HG03045 (cell line): Measurements from ENCODE around the gene RNF151.
A peak's percentile ranks its signal among the peaks of the same experiment; 100 is the strongest.
"Not testable (repeated sequence)": the region's sequence is repeated elsewhere in the genome, so short reads cannot be mapped to it uniquely, and the experiment has no call there.

ENCODE experiments used
- ATAC-seq: cut with Tn5 transposase; IDR thresholded peaks from one replicate; pipeline ENCODE4 v1.9.1; 2021; ENCODE audit warnings: mild to moderate bottlenecking, moderate library complexity; ENCODE audit not compliant: unreplicated experiment

RNF151 gene

DNA sequence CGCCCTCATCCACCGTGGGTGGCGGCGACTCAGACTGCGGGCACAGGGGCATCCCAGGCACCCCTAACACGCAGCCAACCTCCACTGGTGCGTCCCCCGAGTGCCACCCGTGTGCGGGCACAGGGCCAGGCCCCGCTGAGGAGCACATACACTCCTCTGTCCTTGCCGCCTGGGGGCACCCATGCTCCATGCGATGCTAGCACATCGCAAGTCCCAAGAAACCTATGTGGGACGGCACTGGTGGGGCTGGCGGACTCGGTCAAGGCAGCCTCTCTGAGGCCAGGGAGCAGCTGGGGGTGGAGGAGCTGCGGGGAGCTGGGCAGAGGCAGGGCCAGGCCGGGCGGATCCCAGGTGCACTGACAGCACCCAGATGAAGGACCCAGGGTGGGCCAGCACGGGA is 39.0 kb downstream of the RNF151 start:
- ATAC-seq = no peak

DNA sequence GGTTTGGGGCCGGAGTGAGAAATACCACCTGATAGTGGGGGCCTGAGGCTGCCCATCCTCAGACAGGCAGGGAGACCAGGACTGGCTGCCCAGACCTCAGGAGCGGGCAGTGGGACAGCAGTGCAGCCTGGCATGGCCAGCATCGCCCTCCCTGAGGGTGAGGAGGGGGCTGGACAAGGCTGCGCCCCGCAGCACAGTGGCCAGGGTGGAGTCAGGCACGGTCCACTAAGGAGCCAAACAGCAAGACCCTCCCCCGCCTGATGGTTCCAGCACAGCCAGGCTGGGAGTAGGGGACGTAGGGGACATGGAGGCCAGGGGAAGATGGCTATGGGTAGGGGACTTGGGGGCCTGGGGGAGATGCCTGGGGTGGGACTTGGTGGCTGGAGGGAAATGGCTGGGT is 39.7 kb downstream of the RNF151 start:
- no peak for ATAC-seq

DNA sequence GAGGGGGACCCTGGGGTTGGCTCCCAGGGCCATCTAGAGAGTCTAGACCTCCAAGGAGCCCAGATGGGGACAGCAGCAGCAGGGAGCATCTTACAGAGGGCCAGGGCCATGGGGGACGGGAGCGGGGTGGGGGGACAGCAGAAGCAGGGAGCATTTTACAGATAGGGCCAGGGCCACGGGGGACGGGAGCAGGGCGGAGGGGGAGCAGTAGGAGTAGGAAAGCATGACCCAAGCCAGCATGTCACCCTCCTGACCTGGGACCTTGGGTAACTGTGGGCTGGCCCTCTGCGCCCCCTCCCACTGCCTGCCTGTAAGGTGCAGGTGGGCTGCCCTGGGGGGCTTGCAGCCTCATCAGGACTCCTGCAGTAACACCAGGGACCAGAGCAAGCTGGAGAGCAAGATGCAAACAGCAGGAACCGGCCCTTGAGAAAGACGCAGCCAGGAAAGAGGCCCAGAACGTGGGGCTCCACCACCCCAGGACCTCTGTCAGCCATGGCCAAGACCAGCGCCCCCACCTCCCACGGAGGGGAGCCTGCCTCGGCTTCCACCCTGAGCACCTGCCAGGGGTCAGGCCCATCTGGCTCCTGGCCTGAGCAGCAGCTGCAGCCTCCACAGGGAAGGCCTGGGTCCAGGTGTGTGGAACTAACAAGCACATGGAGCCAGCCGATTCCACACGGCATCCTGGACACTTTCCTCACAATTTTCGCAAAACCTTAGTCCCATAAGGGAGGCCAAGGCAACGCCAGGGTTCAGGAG is 40.6 kb downstream of the RNF151 start:
- no peak for ATAC-seq

DNA sequence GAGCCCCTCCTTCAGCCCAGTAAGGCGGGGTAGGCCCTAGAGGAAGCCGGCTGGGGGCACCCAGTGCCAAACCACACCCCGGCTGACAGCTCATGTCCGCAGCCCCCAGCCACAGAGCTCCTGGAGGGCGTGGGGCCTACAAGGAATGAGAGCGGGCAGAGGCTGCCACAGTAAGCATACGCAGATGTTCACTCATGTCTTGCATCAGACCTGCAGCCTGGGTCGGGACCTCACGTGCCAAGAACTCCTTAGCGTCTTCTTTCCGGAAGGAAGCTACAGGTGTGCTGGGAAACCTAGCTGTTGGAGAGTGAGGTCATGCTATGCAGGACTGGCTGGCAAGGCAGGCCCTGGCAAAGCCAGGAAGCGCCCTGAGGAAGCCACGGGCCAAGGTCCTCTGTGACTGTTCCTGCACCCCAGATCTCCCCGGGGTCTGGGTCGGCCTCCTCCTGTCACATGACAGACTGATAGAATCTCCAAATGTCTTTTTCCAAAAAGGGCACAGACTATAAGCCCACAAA is 41.4 kb downstream of the RNF151 start:
- ATAC-seq = no peak

DNA sequence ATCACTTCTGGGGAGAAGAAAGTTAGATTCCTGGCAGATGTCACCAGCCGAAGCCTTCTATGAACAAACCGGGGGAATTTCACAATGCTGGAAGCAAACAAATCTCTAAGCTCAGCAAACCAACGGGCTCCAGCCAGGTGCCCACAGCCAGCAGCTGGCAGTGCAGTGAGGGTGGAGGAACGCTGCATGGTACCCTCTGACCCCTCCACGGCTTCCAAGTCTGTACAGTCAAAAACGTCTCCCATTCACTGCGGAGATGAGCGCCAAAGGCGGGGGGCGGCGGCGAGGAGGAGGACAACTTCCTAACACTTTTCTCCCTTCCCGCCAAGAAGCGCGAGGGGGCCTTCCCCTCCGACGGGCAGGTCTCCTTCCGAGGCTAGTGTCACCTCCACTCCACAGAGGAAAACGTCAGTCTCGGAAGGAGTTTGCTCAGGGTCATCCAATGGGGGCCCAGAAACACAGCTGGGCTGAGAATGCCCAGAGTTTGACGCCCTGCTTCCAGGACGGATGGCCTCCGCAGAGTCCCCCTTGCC is 42.0 kb downstream of the RNF151 start:
- no peak for ATAC-seq

DNA sequence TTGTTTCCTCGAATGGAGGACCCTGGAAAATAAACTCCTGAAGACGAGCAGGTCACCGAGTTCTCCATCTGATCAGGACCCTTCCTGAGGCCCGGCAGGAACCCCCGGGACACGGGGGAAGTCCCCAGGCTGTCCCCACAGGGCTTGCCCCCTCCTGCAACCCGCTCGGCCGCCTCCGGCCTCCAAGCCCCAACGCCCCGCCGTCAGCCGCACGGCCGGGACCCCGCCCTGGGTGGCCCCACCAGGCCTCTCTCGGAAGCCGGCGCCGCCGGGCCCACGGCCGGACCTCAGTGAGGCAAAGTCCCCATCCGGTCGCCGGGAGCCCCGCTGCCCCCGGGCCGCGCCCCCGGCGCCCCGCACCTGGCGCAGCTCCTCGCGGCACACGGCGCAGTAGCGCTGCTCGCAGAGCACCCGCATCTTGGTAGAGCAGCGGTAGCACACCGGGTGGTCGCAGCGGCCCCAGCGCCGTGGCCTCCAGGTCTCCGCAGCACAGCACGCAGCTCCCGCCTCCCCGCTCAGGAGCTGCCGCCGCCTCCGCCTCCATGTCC is 42.6 kb downstream of the RNF151 start:
- ATAC-seq = peak; percentile 33

DNA sequence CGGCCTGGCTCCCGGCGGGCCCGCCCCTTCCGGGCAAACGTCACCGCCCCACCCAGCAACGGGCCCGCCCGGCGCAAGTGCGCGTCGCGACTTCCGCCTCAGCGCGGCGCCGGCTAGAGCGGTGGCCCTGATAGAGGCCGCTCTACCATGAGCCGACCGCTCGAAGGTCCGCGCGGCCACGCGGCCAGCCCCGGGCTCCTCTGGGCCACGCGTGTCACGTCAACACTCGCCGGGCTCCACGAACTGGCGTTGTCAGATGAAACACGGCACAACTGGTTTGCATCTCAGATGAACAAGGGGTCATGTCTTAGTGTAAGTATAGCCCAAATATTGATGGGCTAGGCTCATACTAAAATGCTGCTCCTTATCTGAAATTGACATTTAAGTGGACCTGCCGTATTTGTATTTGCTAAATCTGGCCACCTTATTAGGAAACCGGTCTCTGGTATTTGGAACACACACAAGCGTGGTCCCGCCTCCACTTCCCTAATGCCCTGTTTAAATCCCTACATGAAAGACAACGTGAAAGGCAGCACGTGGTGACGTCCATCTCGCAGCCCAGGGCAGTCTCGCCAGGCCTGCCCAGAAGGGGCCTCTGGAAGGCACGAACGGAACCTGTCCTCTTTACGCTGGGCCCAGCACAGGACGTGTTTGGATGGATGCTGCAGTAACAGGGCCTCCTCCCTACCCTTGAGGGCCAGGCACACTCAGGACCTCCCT is 43.3 kb downstream of the RNF151 start, which contains the start of gene ZNF598:
TSS of gene ZNF598 (minus strand) at position 31 of the 720 bp plus-strand sequence.
- peak; percentile 81 for ATAC-seq

DNA sequence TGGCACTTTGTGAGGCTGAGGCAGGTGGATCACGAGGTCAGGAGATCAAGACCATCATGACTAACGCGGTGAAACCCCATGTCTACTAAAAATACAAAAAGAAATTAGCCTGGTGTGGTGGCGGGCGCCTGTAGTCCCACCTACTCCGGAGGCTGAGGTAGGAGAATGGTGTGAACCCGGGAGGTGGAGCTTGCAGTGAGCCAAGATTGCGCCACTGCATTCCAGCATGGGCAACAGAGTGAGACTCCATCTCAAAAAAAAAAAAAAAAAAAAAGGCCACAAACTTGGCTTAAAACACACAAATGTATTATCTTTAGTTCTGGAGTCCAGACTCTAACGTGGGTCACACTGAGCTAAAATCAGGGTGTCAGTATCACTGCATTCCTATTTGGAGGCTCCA is 45.1 kb downstream of the RNF151 start:
- ATAC-seq = not testable (repeated sequence)

DNA sequence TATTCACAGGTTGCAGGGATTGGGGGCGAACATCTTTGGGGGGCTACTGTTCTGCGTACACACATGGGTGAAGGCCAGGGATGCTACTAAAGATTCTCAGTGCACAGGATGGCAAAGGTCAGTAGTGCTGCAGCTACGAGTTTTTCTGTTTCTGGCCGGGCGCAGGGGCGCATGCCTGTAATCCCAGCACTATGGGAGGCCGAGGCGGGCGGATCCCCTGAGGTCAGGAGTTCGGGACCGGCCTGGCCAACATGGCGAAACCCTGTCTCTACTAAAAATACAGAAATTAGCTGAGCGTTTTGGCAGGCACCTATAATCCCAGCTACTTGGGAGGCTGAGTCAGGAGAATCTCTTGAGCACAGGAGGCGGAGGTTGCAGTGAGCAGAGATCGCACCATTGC is 46.9 kb downstream of the RNF151 start:
- no peak for ATAC-seq

DNA sequence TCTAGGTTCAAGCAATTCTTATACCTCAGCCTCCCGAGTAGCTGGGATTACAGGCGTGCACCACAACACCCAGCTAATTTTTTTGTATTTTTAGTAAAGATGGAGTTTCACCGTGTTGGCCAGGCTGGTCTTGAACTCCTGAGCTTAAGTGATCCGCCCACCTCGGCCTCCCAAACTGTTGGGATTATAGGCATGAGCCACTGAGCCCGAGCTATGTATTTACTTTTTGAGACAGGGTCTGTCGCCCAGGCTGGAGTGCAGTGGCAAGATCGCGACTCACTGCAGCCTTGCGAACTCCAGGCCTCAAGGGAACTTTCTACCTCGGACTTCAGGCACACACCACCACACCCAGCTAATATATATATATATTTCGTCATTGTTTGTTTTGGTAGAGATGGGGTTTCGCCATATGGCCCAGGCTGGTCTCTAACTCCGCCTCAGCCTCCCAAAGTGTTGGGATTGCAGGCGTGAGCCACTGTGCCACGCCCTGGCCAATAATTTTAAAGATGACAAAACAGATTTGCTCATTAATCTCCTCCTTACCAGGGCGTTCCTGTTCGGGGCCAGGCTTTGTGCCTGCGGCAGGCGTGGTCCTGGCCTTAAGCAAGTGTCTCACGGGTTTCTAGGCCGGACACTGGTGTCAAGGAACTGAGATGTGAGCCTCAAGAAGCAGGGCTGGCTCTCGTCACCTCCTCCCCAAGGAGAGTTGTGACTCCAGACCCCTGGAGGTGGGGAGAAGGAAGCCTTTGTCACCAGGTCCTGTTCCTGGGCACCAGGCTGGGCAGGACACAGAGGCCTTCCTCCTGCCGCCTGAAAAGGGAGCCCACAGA is 48.7 kb downstream of the RNF151 start:
- no peak for ATAC-seq

DNA sequence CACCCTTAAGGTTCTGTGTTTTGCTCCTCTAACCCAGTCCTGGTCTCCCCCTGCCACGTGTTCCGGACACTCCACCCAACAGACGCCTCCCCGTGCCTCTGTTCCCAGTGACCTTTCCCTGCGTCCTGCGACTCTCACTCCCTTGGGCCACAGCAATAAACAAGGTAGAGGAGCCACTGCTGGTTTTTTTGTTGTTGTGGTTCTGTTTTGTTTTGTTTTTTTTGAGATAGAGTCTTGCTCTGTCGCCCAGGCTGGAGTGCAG is 49.2 kb downstream of the RNF151 start:
- ATAC-seq = no peak

DNA sequence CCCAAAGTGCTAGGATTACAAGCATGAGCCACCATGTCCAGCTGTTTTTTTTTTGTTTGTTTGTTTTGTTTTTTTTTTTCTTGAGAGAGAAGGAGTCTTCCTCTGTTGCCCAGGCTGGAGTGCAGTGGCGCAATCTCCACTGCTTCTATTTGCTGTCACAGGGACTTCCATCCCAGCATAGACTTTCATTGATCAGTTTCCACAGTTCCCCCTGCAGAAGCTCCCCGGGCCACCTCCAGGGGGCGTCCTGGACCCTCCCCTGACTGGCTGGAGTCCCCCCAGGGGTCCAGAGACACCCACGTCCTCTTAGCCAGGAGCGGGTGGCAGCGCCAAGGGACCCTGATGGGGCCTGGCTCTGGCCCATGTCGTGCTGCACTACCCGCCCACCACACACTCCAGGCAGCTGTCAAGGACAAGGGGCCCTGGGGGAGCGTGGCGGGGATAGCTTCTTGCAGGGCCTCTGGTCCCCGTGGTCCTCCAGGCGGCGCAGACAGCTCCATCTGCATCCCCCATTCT is 49.8 kb downstream of the RNF151 start:
- ATAC-seq = no peak
